HG03280 (cell line): Measurements from ENCODE around the gene PARN.
"Not testable (repeated sequence)": the region's sequence is repeated elsewhere in the genome, so short reads cannot be mapped to it uniquely, and the experiment has no call there.

Experiments
- ATAC-seq: cut with Tn5 transposase; IDR thresholded peaks from one replicate; pipeline ENCODE4 v1.9.1; 2021; ENCODE audit warnings: mild to moderate bottlenecking, moderate library complexity; ENCODE audit not compliant: unreplicated experiment

The PARN gene

DNA sequence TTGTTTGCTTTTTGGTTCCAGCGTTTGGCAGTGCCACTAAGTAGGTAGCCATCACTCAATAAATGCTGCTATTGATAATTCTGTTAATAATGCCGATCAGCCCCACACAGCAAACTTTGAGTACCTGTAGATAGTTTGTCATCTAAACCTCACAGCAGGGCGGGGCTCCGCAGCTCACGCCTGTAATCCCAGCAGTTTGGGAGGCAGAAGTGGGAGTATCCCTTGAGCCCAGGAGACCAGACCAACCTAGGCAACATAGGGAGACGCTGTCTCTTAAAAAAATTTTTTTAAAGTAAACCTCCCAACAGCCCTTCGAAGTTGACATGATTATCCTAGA, 4.3 kb upstream of the PARN start:
- no peak for ATAC-seq

DNA sequence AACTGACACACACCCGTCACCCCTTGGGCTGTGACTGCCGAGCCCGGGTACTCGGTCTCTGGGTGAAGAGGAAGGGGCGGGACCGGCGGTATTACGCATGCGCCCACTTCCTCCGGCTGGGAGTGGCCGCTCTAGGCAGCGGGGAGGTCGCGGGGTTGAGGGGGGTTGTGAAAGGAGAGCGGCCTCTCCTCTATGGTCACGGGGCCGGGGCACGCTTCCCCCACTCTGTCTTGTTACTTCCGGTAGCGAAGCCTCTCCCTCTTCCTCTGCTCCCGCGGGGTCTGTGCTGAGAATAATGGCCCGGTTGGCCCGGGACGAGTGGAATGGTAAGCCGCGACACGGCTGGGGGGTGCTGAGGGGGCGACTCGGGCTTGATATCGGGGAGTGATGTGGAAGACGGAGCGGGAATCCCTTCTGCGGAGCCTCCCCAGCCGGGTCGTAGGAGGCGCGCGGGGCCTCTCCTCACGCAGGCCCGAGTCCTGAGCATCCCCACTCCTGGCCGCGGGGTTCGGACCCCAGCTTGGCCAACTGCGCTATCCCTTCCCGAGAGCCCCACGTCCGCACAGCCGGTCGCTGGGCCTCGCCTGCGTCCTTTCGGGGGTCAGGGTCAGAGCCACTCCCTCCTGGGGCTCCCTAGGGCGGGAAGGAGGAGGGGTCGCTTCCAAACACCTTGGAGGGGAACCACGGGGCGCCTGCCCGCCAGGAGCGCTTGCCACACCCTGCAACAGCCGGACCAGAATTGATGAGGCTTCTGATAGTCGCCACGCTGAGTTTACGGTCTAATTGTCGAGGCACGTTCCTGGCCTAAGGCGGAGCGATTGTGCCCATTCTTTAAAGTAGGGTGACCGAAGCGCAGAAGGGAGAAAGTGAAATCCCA, 2.9 kb upstream of the PARN start, which contains the start of gene BFAR:
Gene BFAR (plus strand): TSS at position 259 of the 877 bp plus-strand sequence. CDS start 11,396 bp downstream, outside the sequence.
- ATAC-seq, result peak; percentile 70

DNA sequence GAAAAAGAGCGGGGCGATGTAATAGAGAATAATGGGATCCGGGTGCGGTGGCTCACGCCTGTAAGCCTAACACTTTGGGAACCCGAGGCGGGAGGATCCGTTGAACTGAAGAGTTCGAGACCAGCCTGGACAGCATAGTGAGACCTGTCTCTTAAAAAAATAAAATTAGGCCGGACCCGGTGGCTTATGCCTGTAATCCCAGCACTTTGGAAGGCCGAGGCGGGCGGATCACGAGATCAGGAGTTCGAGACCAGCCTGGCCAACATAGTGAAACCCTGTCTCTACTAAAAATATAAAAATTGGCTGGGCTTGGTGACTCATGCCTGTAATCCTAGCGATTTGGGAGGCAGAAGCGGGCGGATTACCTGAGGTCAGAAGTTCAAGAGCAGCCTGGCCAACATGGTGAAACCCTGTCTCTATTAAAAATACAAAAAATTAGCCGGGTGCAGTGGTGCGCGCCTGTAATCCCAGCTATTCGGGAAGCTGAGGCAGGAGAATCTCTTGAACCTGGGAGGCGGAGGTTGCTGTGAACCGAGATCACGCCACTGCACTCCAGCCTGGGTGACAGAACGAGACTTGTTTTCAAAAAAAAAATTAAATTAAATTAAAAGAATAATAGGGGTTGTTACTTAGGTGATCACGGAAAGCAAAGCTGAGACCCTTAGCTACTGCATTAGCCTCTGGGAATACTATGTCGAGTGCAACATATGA, 715 bp upstream of the PARN start:
- not testable (repeated sequence) for ATAC-seq

DNA sequence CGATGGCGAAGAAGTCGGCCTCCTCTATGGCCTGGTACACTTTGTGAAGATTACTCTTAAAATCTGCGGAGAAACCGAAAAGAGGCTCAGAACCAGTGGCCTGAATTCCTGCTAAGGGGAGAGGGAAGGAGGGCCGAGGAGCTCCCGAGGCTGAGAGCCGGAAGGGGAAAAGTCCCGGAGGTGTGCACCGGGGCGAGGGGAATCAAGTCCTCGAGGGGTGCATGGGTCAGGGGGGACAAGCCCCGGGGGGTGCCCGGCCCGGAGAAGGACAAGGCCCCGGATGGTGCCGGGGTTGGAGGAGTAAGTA, 495 bp downstream of the PARN start:
- peak; percentile 1 for ATAC-seq

DNA sequence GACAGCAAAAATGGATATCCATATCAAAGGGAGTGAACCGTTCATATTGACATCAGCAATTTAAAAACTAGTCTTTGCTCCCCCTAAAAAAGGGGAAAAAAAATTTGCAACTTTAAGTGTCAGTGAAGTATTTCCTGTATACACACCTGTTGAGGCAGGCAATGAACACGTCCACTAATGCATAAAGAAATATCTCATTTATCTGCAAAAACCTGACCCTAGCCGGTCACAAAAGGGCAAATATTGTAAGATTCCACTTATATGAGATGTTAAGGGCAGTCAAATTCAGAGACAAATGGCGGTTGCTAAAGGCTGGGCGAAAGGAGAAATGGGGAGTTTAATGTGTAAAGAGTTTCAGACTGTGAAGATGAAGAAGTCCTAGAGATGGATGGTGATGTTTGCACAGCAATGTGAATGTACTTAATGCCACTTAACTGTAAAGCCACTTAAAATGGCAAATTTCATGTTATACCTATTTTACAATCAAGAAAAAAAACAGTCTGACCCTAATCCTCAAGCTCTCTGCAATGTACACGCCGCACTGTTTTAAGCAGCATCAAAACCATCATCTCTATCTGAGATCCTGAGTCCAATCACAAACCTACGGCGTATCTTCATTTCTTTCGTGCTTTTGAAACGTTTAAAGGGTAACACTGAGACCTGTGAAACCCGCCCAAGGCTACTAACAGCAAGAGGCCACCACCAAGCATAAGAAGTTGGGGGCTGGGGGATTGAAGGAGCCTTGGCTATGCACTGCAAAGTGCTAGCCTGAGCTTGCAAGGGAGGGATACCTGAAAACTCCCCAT, 1.1 kb downstream of the PARN start:
- no peak for ATAC-seq

DNA sequence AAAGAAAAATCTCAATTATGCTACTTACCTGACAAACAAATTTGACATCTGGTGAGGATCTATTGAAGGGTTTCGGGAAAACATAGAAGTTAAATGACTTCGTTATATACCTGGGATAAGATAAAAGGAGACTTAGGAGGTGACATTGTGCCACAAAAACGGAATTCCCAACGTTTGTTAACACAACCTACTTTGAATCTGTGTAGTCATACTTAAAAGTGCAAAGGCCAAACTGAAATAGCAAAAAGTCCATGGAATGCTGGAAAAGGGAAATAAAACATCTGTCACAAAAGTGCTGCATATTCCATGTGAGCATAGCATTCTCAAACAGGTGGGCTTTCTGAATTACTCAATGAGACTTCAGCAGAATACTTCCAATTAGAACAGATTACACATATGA, 3.0 kb downstream of the PARN start:
- no peak for ATAC-seq

DNA sequence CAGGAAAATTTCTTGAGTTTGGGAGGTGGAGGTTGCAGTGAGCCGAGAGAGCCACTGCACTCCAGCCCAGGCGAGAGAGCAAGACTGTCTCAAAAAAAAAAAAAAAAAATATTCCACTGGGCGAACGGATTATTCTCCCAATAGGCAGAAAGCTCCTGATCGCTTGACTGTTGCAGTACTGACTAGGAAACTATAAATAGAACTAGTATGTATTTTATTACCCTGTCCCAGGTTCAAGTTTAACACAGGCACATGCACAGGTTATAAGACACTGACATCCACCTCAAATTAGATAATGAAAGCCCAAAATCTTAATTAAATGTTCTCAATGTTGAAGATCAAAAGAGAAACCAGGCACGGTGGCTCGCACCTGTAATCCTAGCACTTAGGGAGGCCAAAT, 11.5 kb downstream of the PARN start:
- no peak for ATAC-seq

DNA sequence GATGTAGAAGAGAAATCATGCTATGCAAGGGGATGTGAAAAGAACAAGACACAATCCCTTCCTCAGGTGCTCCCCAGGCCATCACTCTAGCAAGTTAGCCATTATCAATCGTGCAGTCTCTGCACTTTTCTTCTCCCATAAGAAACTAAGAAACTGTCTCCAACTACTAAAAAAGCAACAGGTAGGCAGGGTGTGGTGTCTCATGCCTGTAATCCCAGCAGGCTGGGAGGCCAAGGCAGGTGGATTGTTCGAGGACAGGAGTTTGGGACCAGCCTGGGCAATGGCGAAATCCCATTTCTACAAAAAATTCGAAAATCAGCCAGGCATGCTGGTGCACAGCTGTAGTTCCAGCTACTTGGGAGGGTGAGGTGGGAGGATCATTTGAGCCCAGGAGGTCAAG, 13.8 kb downstream of the PARN start:
- no peak for ATAC-seq

DNA sequence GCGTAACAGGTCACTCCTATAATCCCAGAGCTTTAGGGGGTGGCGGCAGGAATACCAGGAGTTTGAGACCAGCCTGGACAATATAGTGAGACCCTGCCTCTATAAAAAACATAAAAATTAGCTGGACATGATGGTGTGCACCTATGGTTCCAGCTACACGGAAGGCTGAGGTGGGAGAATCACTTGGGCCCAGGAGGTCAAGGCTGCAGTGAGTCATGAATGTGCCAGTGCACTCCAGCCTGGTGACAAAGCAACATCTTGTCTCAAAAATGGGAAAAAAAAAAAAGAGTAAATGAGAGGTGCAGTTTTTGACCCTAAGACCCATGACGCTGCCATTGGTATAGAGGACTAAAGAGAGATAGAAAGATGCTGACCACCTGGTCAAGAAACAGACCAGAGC, 16.1 kb downstream of the PARN start:
- no peak for ATAC-seq

DNA sequence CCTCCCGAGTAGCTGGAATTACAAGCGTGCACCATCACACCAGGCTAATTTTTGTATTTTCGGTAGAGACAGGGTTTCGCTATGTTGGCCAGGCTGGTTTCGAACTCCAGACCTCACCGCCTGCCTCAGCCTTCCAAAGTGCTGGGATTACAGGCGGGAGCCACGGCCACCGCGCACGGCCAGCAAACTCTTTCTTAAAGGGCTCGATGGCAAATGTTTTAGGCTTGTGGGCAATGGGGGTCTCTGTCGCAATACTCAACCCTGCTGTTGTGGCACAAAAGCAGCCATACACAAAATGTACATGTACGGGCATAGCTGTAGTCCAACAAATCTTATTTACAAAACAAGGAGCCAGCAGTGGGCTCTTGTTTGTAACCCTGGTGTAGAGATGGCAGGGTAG, 18.4 kb downstream of the PARN start:
- no peak for ATAC-seq

DNA sequence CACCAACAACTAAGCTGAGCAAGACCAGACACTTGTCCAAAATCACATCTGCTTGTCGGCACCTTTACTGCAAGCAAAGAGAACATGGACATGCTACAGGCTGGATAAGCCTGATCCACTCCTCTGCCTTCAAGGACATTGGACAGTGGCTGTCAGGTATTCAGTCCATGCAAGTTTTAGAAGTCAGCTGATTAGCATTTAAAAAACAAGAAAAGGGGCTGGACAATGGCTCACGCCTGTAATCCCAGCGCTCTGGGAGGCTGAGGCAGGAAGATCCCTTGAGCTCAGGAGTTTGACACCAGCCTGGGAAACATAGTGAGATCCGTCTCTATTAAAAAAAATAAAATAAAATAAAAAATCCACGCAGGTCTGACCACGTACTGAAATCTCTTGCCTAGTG, 20.3 kb downstream of the PARN start:
- ATAC-seq, result no peak

DNA sequence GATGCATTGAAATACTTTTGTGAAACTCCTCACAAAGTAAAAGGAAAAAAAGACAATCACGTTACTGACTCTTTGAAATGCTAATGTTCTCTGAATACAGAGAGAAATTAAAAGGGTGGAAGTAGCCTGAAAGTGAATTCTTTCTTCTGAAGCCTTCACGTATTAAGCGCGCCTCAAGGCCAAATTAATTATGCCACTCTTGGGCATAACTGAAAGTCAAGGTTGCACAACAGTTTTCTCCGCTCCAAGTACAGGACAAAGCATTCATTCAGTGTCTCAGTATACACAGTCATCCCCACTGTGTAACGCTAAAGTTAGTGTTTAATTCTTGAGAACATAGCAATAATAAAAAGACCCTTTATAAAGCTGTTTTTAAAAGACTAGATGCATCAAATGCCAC, 21.5 kb downstream of the PARN start:
- no peak for ATAC-seq

DNA sequence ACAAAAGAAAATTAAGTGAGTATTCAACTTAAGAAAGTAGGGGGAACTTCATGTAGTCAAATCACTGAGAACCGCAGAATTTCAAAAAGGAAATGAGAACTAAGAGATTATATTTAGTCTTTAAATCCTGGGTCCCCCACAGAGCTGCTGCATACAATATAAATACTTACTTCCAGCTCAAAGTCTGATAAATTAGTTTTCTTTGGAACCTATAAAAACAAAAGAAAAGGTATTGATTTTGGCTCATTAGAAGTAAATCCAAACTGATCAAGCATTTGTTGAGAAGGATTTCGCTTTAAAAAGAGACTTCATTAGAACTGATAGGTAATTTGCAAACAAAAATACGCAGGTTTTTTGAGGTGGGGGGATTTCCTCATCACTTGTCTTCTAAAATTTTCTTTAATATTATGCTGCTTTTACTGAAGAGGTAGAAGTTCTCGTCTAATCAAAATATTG, 21.9 kb downstream of the PARN start:
- no peak for ATAC-seq

DNA sequence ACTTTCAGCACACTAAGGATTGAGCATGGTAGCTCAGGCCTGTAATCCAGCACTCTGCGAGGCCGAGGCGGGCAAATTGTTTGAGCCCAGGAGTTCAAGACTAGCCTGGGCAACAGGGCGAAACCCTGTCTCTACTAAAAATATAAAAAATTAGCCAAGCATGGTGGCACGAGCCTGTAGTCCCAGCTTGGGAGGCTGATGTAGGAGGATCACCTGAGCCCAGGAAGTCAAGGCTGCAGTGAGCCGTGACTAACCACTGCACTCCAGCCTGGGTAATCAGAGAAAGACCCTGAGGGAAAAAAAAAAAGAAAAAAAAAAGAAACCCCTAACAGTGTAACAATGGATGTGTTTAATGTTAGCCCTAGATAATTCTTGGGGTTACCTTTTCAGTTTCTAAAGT, 24.0 kb downstream of the PARN start:
- ATAC-seq, result no peak

DNA sequence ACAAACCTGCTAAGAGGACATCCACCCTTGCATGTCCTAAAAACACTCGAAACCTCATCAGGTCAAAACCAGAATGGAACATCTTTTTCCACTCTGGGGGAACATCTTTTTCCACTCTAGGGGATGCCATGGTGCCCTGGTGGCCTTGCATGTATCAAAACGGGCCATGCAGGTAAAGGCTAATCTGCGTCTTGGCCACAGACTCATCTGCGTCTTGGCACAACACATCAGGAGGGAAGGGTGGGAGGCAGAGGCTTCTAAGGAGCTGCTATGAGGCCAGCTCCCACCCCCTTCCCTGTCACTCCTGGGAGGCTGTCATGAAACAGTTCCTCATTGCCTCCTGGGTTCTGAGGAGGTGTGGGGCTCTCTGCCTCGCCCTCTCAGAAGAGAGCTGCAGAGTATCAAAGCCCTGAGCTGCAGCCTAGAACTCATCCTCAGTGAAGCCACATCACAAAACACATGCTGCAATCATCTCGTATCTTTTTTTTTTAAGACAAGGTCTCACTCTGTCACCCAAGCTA, 27.6 kb downstream of the PARN start:
- ATAC-seq, result no peak

DNA sequence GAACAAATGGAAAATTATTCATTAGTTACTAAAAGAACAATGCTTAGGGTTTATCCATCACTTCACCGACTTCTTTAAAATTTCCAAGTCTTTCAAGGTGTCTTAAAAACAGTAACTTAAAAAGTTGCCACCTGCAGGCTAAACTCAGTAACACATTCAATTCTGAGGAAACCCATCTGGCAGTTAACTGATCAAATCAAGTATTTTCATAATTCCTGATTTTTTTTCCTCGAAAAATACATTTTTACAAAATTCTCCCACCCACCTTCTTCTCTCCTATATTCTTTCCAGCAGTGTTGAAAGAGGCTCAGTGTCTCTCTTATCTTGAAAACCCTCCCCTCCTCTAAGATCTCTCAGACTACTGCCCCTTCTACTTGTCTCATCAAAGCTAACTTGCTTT, 29.9 kb downstream of the PARN start:
- ATAC-seq, result no peak

DNA sequence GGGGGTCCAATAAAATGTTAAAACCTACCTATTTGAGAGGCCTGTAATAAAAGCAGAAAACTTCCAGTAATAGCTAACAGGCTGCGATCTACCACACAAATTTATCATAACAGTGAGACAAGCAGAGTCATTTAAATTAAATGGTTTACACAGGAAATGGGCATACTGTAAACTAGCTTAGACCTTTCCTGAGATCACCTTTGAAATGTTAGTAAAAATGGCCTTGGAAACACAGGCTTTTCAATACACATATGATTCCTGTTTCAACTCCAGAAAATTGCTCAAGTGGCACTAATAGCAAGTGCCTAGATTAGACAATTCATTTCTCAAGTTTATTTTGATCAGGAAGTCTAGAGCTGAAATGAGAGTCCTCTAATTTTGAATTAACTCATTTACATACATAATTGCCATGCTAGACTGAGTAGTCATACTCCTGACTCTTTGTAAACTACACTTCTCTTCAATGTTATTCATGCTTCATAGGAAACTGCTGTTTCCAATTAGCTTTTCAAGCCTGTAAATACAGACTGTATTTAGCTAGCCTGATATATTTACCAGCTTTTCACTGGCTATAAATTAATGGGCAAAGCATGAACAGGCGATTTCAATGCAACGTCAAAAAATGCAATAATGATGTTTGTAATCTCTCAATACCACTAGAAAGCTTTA, 43.3 kb downstream of the PARN start:
- no peak for ATAC-seq

DNA sequence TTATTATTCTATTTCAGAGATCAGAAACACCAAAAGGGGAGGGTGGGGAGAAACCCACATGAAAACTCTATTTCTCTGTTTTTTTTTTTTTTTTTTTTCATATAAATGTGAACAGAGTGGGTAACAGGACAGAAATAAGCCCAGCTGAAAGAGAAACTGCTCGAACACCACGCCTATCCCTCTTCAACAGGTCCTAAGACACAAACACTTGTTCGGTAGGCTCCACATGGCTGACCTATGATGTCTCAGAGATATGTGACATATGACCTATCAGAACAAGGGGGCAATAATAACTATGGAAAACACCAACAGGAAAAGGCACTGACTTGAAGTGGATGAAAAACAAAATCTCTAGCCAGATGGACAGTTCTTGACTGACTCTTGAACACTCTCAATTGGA, 44.8 kb downstream of the PARN start:
- no peak for ATAC-seq

DNA sequence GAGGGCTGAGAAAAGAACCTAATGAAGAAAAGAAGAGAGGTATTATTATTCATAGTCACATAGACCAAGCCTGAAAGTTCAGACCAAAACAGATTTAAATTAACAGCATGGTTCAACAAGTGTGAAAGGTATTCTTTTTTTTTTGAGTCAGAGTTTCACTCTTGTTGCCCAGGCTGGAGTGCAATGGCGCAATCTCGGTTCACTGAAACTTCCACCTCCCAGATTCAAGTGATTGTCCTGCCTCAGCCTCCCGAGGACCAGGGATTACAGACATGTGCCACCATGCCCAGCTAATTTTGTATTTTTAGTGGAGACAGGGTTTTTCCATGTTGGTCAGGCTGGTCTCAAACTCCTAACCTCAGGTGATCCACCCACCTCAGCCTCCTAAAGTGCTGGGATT, 49.1 kb downstream of the PARN start:
- not testable (repeated sequence) for ATAC-seq

DNA sequence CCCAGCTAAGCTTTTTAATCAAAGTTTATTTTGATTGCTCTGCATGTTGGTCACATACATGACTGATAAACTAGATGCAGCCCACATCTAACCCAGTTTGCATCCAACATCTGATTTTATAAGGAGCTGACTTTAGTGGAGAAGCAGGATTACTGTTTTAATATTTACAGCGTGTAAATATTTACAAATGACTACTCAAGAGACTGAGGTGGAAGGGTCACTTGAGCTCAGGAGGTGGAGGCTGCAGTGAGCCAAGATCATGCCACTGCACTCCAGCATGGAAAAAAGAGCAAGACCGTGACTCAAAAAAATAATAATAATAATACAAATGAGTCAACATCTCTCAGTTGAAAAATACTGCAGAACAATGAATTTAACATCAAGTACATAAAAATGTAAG, 50.8 kb downstream of the PARN start:
- ATAC-seq, result no peak

DNA sequence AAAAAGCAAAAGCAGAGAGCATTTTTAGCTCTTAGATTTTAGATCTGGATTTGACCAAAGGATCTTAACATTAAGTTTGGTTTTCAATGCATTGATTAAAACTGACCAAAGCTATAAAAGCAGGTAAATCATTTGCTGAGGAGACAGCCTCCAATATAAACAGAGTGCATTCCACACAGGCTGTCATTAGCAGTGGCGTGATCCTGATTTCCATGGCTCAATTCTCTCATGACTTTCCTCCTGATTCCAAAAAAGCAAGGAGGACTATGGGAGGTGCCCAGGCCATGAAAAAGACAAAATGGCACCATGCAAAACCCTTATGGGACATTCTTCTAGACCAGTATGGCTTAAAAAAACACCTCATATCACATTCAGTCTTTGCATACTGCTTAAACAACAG, 53.5 kb downstream of the PARN start:
- no peak for ATAC-seq
